Heart left ventricle (tissue), 13 donors: ENCODE data around the gene PRMT5.

Experiments
- CTCF ChIP-seq, 12 donors: fragments of 200-600 bp; sonication (generic) in 4 of 12; IDR thresholded peaks; one replicate each; pipeline versions ENCODE4 v1.5.0 to v1.8.0; 2018 to 2022; ENCODE audit warnings: antibody characterized with exemption in 12 of 12, mild to moderate bottlenecking in 5 of 12
- POLR2A ChIP-seq, 2 donors: fragments of 450-650 bp; IDR thresholded peaks; one replicate each; pipeline ENCODE4 v1.6.1; 2017; ENCODE audit warnings: antibody characterized with exemption in 2 of 2, mild to moderate bottlenecking in 2 of 2, moderate library complexity in 2 of 2
- donor health status: ischemic (EF 13 %, LVEDD 7.1; RV severe dilation, severe dysfunction).
- donor health status: DM: no; HTN: yes; CAD: no.
- donor health status: DM: no; HTN: no; CAD: no.
- donor health status: ischemic (EF 25% LVEDD 6.9; RV normal size, moderate dysfunction).
- donor health status: ischemic (EF 25% LVEDD 5.7; RV mildly dilated, moderate dysfunction).
- donor health status: ischemic (EF 35%, LVEDD 5.7; RV mildly dilated, moderate dysfunction).
- donor health status: nonischemic (EF 11% LVEDD 7.7; RV severe dilation, severe dysfunction).
- donor health status: DM: yes; HTN: yes; CAD: no.
- donor health status: PGD.
- donor health status: ischemic (EF 29% LVEDD 5.4; RV normal size, mild dysfunction).
- donor health status: nonischemic (EF 23%, LVEDD 6.1; RV moderate dilation, normal function).

GRCh38 chr14:22966783-22967269 is 37.6 kb upstream of the PRMT5 start:
- TF ChIP-seq CTCF (IDR thresholded peaks at IDR 0.05), result no peak
- no peak for TF ChIP-seq POLR2A (IDR thresholded peaks at IDR 0.05)
